DND-41 (cell line): ENCODE measurements around the gene CST5.
"Not testable (repeated sequence)": the region's sequence is repeated elsewhere in the genome, so short reads cannot be mapped to it uniquely, and the experiment has no call there.

ENCODE experiments used
- ATAC-seq: fragments of 200-7000 bp; cut with Tn5 transposase; 3 replicates; pipeline ENCODE4 v1.9.1; 2021; ENCODE audit warnings: low read depth; ENCODE audit not compliant: insufficient read depth
- DNase-seq: peaks from one replicate; pipeline ENCODE4 v3.0.0-alpha.2; 2020
- H2AFZ ChIP-seq: 2 replicates; pipeline ENCODE4 v1.6.0; 2012; ENCODE audit warnings: low read depth, low read length
- H3K27ac ChIP-seq: 2 replicates; pipeline ENCODE4 v1.5.1; 2012; ENCODE audit warnings: low read length, inconsistent platforms
- H3K27me3 ChIP-seq: fragments of 200-600 bp; sonication (generic); 2 replicates; pipeline ENCODE4 v1.6.0; 2012; ENCODE audit warnings: low read length, mild to moderate bottlenecking, inconsistent platforms; ENCODE audit not compliant: insufficient read depth, poor library complexity
- H3K36me3 ChIP-seq: 2 replicates; pipeline ENCODE4 v1.5.1; 2012; ENCODE audit warnings: low read length, inconsistent platforms; ENCODE audit not compliant: insufficient read depth
- H3K4me1 ChIP-seq: 2 replicates; pipeline ENCODE4 v1.5.1; 2012; ENCODE audit warnings: mild to moderate bottlenecking, low read length; ENCODE audit not compliant: insufficient read depth
- H3K4me2 ChIP-seq: 2 replicates; pipeline ENCODE4 v1.6.0; 2012; ENCODE audit warnings: mild to moderate bottlenecking, moderate library complexity, low read length, inconsistent platforms; ENCODE audit not compliant: insufficient read depth
- H3K4me3 ChIP-seq, 2 experiments: fragments of 200-600 bp in 1 of 2; shearing (Covaris generic) in 1 of 2; 2 replicates each; pipeline ENCODE4 v1.5.1; 2012 to 2016; ENCODE audit warnings: inconsistent platforms in 2 of 2, low read length in 2 of 2, mild to moderate bottlenecking in 2 of 2, low read depth in 1 of 2, moderate library complexity in 1 of 2
- H3K79me2 ChIP-seq: 2 replicates; pipeline ENCODE4 v1.6.0; 2012; ENCODE audit warnings: low read length, inconsistent platforms; ENCODE audit not compliant: insufficient read depth
- H3K9ac ChIP-seq: 2 replicates; pipeline ENCODE4 v1.6.0; 2012; ENCODE audit warnings: low read depth, mild to moderate bottlenecking, inconsistent platforms, low read length, moderate library complexity
- H3K9me3 ChIP-seq: 2 replicates; pipeline ENCODE4 v1.5.1; 2012; ENCODE audit warnings: low read length, moderate library complexity, mild to moderate bottlenecking, inconsistent platforms; ENCODE audit not compliant: insufficient read depth, severe bottlenecking
- H4K20me1 ChIP-seq: 2 replicates; pipeline ENCODE4 v1.6.0; 2012; ENCODE audit warnings: low read length; ENCODE audit not compliant: insufficient read depth
- CTCF ChIP-seq: IDR thresholded peaks from 2 replicates; pipeline ENCODE4 v1.5.1; 2012; ENCODE audit warnings: borderline replicate concordance, low read length, moderate library complexity, mild to moderate bottlenecking; ENCODE audit not compliant: poor library complexity, severe bottlenecking; ENCODE audit errors: extremely low read depth
- EZH2 ChIP-seq: IDR thresholded peaks from 3 replicates; pipeline ENCODE4 v1.6.1; 2012; ENCODE audit warnings: borderline replicate concordance, low read depth, mild to moderate bottlenecking, moderate library complexity, low read length, inconsistent platforms; ENCODE audit not compliant: severe bottlenecking

CST5 gene

GRCh38 chr20:23907579-23907978 is 28.0 kb upstream of the CST5 start:
- Histone ChIP-seq H3K27me3 (no peaks in the 10 kb centered on the region), H3K4me1 (peaks cover 5% of the 10 kb centered on the region), H3K9me3 (peaks cover 6% of the 10 kb centered on the region), H3K27ac (no peak overlapping the region), H3K4me3 (no peak overlapping the region), H3K9ac (no peak overlapping the region), H3K4me2 (no peak overlapping the region), H3K79me2 (no peaks in the 10 kb centered on the region), H3K36me3 (no peaks in the 10 kb centered on the region), H4K20me1 (no peaks in the 10 kb centered on the region), H2AFZ (no peak overlapping the region)
- no peak for TF ChIP-seq EZH2
- no peak for TF ChIP-seq CTCF
- no peak for ATAC-seq
- DNase-seq: no peak

GRCh38 chr20:23902396-23902795 is 22.8 kb upstream of the CST5 start:
- peak; percentile 78 for DNase-seq
- H3K9me3 ChIP-seq, H4K20me1 ChIP-seq, H3K27me3 ChIP-seq, H3K79me2 ChIP-seq, ATAC-seq, H3K36me3 ChIP-seq: not testable (repeated sequence)
- peak overlapping the region; percentile 28; the same call in 1 of the 2 replicates for H3K9ac ChIP-seq
- H2AFZ ChIP-seq: peak overlapping the region; percentile 84
- peak overlapping the region; percentile 51 for H3K4me2 ChIP-seq
- peak overlapping the region in 1 of 2 experiments; percentile 35; a peak in 2 of 4 replicates for H3K4me3 ChIP-seq
- H3K27ac ChIP-seq: peak overlapping the region; percentile 70
- peaks cover 12% of the 10 kb centered on the region for H3K4me1 ChIP-seq

- not testable (repeated sequence) for H3K4me2 ChIP-seq, H3K9me3 ChIP-seq, H3K36me3 ChIP-seq, H3K4me3 ChIP-seq, H3K27ac ChIP-seq, H2AFZ ChIP-seq, H3K4me1 ChIP-seq, ATAC-seq, H3K27me3 ChIP-seq, H4K20me1 ChIP-seq, DNase-seq, H3K9ac ChIP-seq, H3K79me2 ChIP-seq
Measured at GRCh38 chr20:23890867-23891266, 11.3 kb upstream of the CST5 start.

- ATAC-seq: peak; percentile 98
- peak; percentile 91 for TF ChIP-seq CTCF
- TF ChIP-seq EZH2: no peak
- Histone ChIP-seq H4K20me1 (no peaks in the 10 kb centered on the region), H2AFZ (no peak overlapping the region; the same call in 1 of the 2 replicates), H3K4me1 (peaks cover 8% of the 10 kb centered on the region), H3K9ac (no peak overlapping the region), H3K9me3 (no peaks in the 10 kb centered on the region), H3K36me3 (no peaks in the 10 kb centered on the region), H3K79me2 (no peaks in the 10 kb centered on the region), H3K4me3 (no peak overlapping the region), H3K4me2 (no peak overlapping the region), H3K27me3 (no peaks in the 10 kb centered on the region), H3K27ac (no peak overlapping the region)
- peak; percentile 80 for DNase-seq
Measured at GRCh38 chr20:23889775-23890187, 10.2 kb upstream of the CST5 start.
